SK-N-MC (cell line): ENCODE measurements around the gene TUBB.
"Not testable (repeated sequence)": the region's sequence is repeated elsewhere in the genome, so short reads cannot be mapped to it uniquely, and the experiment has no call there.

ENCODE experiments used
- EZH2 ChIP-seq: fragments of 200-600 bp; sonication (generic); IDR thresholded peaks from one replicate; pipeline ENCODE4 v1.6.1; 2017; ENCODE audit warnings: antibody characterized with exemption
- FOXP2 ChIP-seq: optimal IDR thresholded peaks from 2 replicates; pipeline ENCODE3; 2011; ENCODE audit warnings: mild to moderate bottlenecking, moderate library complexity; ENCODE audit not compliant: insufficient read depth; ENCODE audit errors: extremely low read length, control extremely low read depth
- POLR2AphosphoS5 ChIP-seq: IDR thresholded peaks from 2 replicates; pipeline ENCODE4 v1.6.1; 2012; ENCODE audit warnings: mild to moderate bottlenecking, low read depth, low read length, borderline replicate concordance

DNA sequence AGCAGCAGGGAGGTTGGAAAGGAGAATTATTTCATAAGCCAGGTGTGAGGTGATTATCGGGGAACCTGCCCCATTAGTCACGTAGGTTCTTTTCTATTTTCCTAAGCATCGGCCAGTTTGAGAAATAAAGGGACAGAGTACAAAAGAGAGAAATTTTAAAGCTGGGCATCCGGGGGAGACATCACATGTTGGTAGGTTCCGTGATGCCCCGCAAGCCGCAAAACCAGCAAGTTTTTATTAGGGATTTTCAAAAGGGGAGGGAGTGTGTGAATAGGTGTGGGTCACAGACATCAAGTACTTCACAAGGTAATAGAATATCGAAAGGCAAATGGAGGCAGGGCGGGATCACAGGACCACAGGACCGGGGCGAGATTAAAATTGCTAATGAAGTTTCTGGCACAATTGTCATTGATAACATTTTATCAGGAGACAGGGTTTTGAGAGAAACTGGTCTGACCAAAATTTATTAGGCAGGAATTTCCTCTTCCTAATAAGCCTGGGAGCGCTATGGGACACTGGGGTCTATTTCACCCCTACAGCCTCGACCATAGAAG is 44.4 kb downstream of the TUBB start:
- not testable (repeated sequence) for TF ChIP-seq EZH2, POLR2AphosphoS5, FOXP2
